Omental fat pad (tissue), 4 donors: ENCODE results near the gene MYL7. TPM values are rescaled to one million over a fixed set of nuclear protein-coding genes. Genes with fewer than 3 reads are reported as not detected.

Experiments used
- ATAC-seq: fragments of 150-250 bp; one replicate; pipeline ENCODE4 v1.9.1; 2016; ENCODE audit warnings: mild to moderate bottlenecking, moderate library complexity; ENCODE audit not compliant: low FRiP score
- DNase-seq: peaks from one replicate; pipeline ENCODE4 v3.0.0-alpha.2; 2019; ENCODE audit warnings: low spot score
- CTCF ChIP-seq, 3 donors: fragments of 450-650 bp; IDR thresholded peaks; one replicate each; pipeline ENCODE4 v1.5.1; 2016 to 2017; ENCODE audit warnings: antibody characterized with exemption in 3 of 3, mild to moderate bottlenecking in 3 of 3, moderate library complexity in 2 of 3
- total RNA-seq, 4 donors: library from RNA; depleted of rRNA; stranded (reverse); fragments of >200 nt; gene quantifications; one replicate each; pipeline ENCODE4 v1.1.0, GENCODE V29; 2016

Gene MYL7
- total RNA-seq, 4 donors from 2014 or later = not detected

- TF ChIP-seq CTCF (IDR thresholded peaks at IDR 0.05) = no peak
- DNase-seq (no peak), ATAC-seq (no peak)
These were observed 44.6 kb upstream of the MYL7 start for GRCh38 chr7:44185729-44186128.

GRCh38 chr7:44184873-44185446, 43.8 kb upstream of the MYL7 start:
- ATAC-seq (no peak), DNase-seq (no peak)
- TF ChIP-seq CTCF (IDR thresholded peaks at IDR 0.05) = no peak

- peak; percentile 82 for ATAC-seq
- DNase-seq = no peak
- TF ChIP-seq CTCF (IDR thresholded peaks at IDR 0.05) = no peak
These were observed 43.2 kb upstream of the MYL7 start for GRCh38 chr7:44184206-44184872.

- TF ChIP-seq CTCF (IDR thresholded peaks at IDR 0.05) = no peak
These were observed 42.3 kb upstream of the MYL7 start for GRCh38 chr7:44183386-44183785.

GRCh38 chr7:44182827-44183226, 41.7 kb upstream of the MYL7 start:
- no peak for DNase-seq
- ATAC-seq = no peak
- TF ChIP-seq CTCF (IDR thresholded peaks at IDR 0.05) = no peak

More at GRCh38 chr7:44183386-44183785, 42.3 kb upstream of the MYL7 start:
- DNase-seq (no peak), ATAC-seq (no peak)

- TF ChIP-seq CTCF (IDR thresholded peaks at IDR 0.05) = no peak
- ATAC-seq = no peak
- DNase-seq = no peak
These were observed 39.5 kb upstream of the MYL7 start for GRCh38 chr7:44180631-44181030.

GRCh38 chr7:44177570-44178131, 36.5 kb upstream of the MYL7 start:
- ATAC-seq (peak; percentile 80), DNase-seq (no peak)
- TF ChIP-seq CTCF (IDR thresholded peaks at IDR 0.05) = no peak
